Panc1 (cell line): ENCODE results near the gene MAP1A. TPM values are rescaled to one million over a fixed set of nuclear protein-coding genes. Genes with fewer than 3 reads are reported as not detected.

Experiments
- ATAC-seq: fragments of 200-7000 bp; cut with Tn5 transposase; 2 replicates; pipeline ENCODE4 v1.9.1; 2020; ENCODE audit warnings: mild to moderate bottlenecking, moderate library complexity
- BruUV-seq: library from RNA; stranded (reverse); fragments of 400-500 nt; replicated peaks from 2 replicates; lab custom pipeline; 2021; lab: Mats Ljungman, UMichigan
- CTCF ChIA-PET: fragments of 300-600 bp; sonication (Branson Sonifier 250); formaldehyde crosslinking; loops from one replicate; lab custom pipeline; 2022; ENCODE audit warnings: antibody characterized with exemption; lab: Charles Lee
- POLR2A ChIA-PET: fragments of 300-600 bp; sonication (Branson Sonifier 250); formaldehyde crosslinking; loops from one replicate; lab custom pipeline; 2022; ENCODE audit warnings: antibody characterized with exemption; lab: Charles Lee
- DNase-seq: peaks from one replicate; pipeline ENCODE4 v3.0.0-alpha.2; 2010; ENCODE audit warnings: low read depth, low spot score
- H3K27ac ChIP-seq: 2 replicates; pipeline ENCODE4 v1.5.1; 2011; ENCODE audit warnings: mild to moderate bottlenecking, low read length, inconsistent platforms
- H3K27me3 ChIP-seq: fragments of 200-500 bp; sonication (Bioruptor generic); 2 replicates; pipeline ENCODE4 v1.6.0; 2014; ENCODE audit warnings: low read length, inconsistent platforms; ENCODE audit not compliant: control insufficient read depth, insufficient read depth
- H3K36me3 ChIP-seq: fragments of 200-500 bp; sonication (Bioruptor generic); 2 replicates; pipeline ENCODE4 v1.5.1; 2014; ENCODE audit warnings: inconsistent platforms, mild to moderate bottlenecking, low read length, moderate library complexity; ENCODE audit not compliant: control insufficient read depth, insufficient read depth
- H3K4me1 ChIP-seq: 2 replicates; pipeline ENCODE4 v1.5.1; 2011; ENCODE audit warnings: inconsistent platforms, mild to moderate bottlenecking, low read length, moderate library complexity; ENCODE audit not compliant: control insufficient read depth, insufficient read depth
- H3K4me3 ChIP-seq, 2 experiments: 2 replicates each; pipeline ENCODE4 v1.5.1; 2011 to 2012; ENCODE audit warnings: low read depth in 2 of 2, low read length in 2 of 2, mild to moderate bottlenecking in 2 of 2, inconsistent platforms in 1 of 2, moderate library complexity in 1 of 2
- H3K9me3 ChIP-seq: fragments of 200-500 bp; sonication (Bioruptor generic); 2 replicates; pipeline ENCODE4 v1.5.1; 2014; ENCODE audit warnings: low read depth, mild to moderate bottlenecking, inconsistent platforms, low read length, moderate library complexity; ENCODE audit not compliant: control insufficient read depth, insufficient read depth
- CTCF ChIP-seq: fragments of 450-650 bp; IDR thresholded peaks from 2 replicates; pipeline ENCODE4 v1.5.1; 2017; ENCODE audit warnings: mild to moderate bottlenecking
- POLR2AphosphoS5 ChIP-seq: IDR thresholded peaks from 2 replicates; pipeline ENCODE4 v1.6.1; 2012; ENCODE audit warnings: mild to moderate bottlenecking, low read depth, low read length, moderate library complexity
- REST ChIP-seq, 2 experiments: IDR thresholded peaks; 2 replicates each; pipeline ENCODE4 v1.6.1; 2011 to 2012; ENCODE audit warnings: low read depth in 2 of 2, control low read depth in 1 of 2, low read length in 1 of 2, mild to moderate bottlenecking in 1 of 2, moderate library complexity in 1 of 2; ENCODE audit not compliant: insufficient read depth in 1 of 2
- SIN3A ChIP-seq: IDR thresholded peaks from 2 replicates; pipeline ENCODE4 v1.6.1; 2012; ENCODE audit warnings: low read depth, mild to moderate bottlenecking, low read length, moderate library complexity, borderline replicate concordance; ENCODE audit not compliant: insufficient read depth
- TCF7L2 ChIP-seq: IDR thresholded peaks from 2 replicates; pipeline ENCODE4 v1.6.1; 2011; ENCODE audit warnings: mild to moderate bottlenecking, low read depth, low read length, inconsistent platforms
- in situ Hi-C: cut with HindIII; loops from 2 replicates; pipeline ENCODE4 v1.10.0; 2016; ENCODE audit warnings: low sequenced_read_pairs, low pct_unique_long_range_greater_than_20kb
- intact Hi-C: fragments of 100-400 bp; cut with micrococcal nuclease; formaldehyde crosslinking; loops from one replicate; pipeline ENCODE4 v1.10.0; 2022; ENCODE audit not compliant: unreplicated experiment
- total RNA-seq: library from RNA; stranded (reverse); gene quantifications from one replicate; pipeline ENCODE4 v1.2.1, GENCODE V29; 2021; ENCODE audit not compliant: unreplicated experiment

MAP1A gene
- total RNA-seq, 1 experiment from 2014 or later: 1.6 TPM

- in situ Hi-C loops: no loop called here
- Histone ChIP-seq H3K4me3 (no peak overlapping the region), H3K4me1 (no peaks in the 10 kb centered on the region), H3K9me3 (no peaks in the 10 kb centered on the region), H3K27me3 (no peaks in the 10 kb centered on the region), H3K36me3 (no peaks in the 10 kb centered on the region), H3K27ac (no peak overlapping the region)
- intact Hi-C loops: no loop called here
- no peak for ATAC-seq
- BruUV-seq: no TSS peak
- CTCF ChIA-PET: interaction anchor here (1.0 kb wide), 1 partner anchor 12 kb away, joined by 4 read pairs; no protein-coding TSS in a partner anchor
- POLR2A ChIA-PET: interaction anchor here (0.8 kb wide), 1 partner anchor 16 kb away, joined by 3 read pairs; no protein-coding TSS in a partner anchor
- DNase-seq: no peak
- no peak for TF ChIP-seq REST (IDR thresholded peaks at IDR 0.05; ENCODE audit: insufficient read depth in 1 of 2, low read depth in 2 of 2, low read length in 1 of 2)
- TF ChIP-seq CTCF: no peak
- no peak for TF ChIP-seq POLR2AphosphoS5
- TF ChIP-seq SIN3A: no peak
- TF ChIP-seq TCF7L2: no peak
These were observed 9.0 kb downstream of the MAP1A start for GRCh38 chr15:43526261-43526930.

- TF ChIP-seq POLR2AphosphoS5 (no peak), CTCF (no peak), SIN3A (no peak), REST (IDR thresholded peaks at IDR 0.05; ENCODE audit: insufficient read depth in 1 of 2, low read depth in 2 of 2, low read length in 1 of 2) (no peak)
- H3K4me3 ChIP-seq: no peak overlapping the region
- no peaks in the 10 kb centered on the region for H3K4me1 ChIP-seq
- BruUV-seq: no TSS peak
- DNase-seq (no peak), ATAC-seq (no peak)
- H3K27ac ChIP-seq: no peak overlapping the region
- CTCF ChIA-PET: interaction anchor here (0.9 kb wide), 1 partner anchor 11 kb away, joined by 3 read pairs; no protein-coding TSS in a partner anchor
- POLR2A ChIA-PET: interaction anchor here (0.8 kb wide), 1 partner anchor 16 kb away, joined by 3 read pairs; no protein-coding TSS in a partner anchor
- intact Hi-C loops: no loop called here
- H3K9me3 ChIP-seq: no peaks in the 10 kb centered on the region
- no peaks in the 10 kb centered on the region for H3K27me3 ChIP-seq
- H3K36me3 ChIP-seq: no peaks in the 10 kb centered on the region
- in situ Hi-C loops: no loop called here
These were observed 9.8 kb downstream of the MAP1A start for GRCh38 chr15:43527016-43527801.
